IPS-20b (cell line): Measurements from ENCODE around the gene MAN1A1.

ENCODE experiments used
- H3K27ac ChIP-seq: one replicate; pipeline ENCODE4 v1.5.1; 2013; ENCODE audit warnings: low read length
- H3K27me3 ChIP-seq: 2 replicates; pipeline ENCODE4 v1.6.1; 2013; ENCODE audit warnings: mild to moderate bottlenecking, low read length, inconsistent platforms; ENCODE audit not compliant: insufficient read depth
- H3K36me3 ChIP-seq: 2 replicates; pipeline ENCODE4 v1.6.1; 2013; ENCODE audit warnings: low read depth, mild to moderate bottlenecking, inconsistent platforms, low read length, moderate library complexity; ENCODE audit not compliant: insufficient read depth
- H3K4me1 ChIP-seq: 2 replicates; pipeline ENCODE4 v1.6.1; 2013; ENCODE audit warnings: mild to moderate bottlenecking, control low read depth, inconsistent platforms, low read length, moderate library complexity; ENCODE audit not compliant: insufficient read depth
- H3K4me3 ChIP-seq: 2 replicates; pipeline ENCODE4 v1.5.1; 2013; ENCODE audit warnings: mild to moderate bottlenecking, low read length, inconsistent platforms
- H3K9ac ChIP-seq: 2 replicates; pipeline ENCODE4 v1.6.1; 2013; ENCODE audit warnings: low read depth, mild to moderate bottlenecking, inconsistent platforms, low read length, moderate library complexity
- H3K9me3 ChIP-seq: 2 replicates; pipeline ENCODE4 v1.6.1; 2013; ENCODE audit warnings: mild to moderate bottlenecking, low read depth, low read length, inconsistent platforms; ENCODE audit not compliant: insufficient read depth

MAN1A1 gene

GRCh38 chr6:119355157-119355556 lies 5.6 kb upstream of the MAN1A1 start:
- Histone ChIP-seq H3K27me3 (peaks cover 22% of the 10 kb centered on the region), H3K9ac (no peak overlapping the region), H3K4me1 (peaks cover 13% of the 10 kb centered on the region; the same call in 1 of the 2 replicates), H3K36me3 (no peaks in the 10 kb centered on the region), H3K4me3 (no peak overlapping the region), H3K27ac (no peak overlapping the region), H3K9me3 (no peaks in the 10 kb centered on the region)

GRCh38 chr6:119353696-119354095 lies 4.1 kb upstream of the MAN1A1 start:
- peak overlapping the region; percentile 6; the same call in 1 of the 2 replicates for H3K4me3 ChIP-seq
- peaks cover 13% of the 10 kb centered on the region; the same call in 1 of the 2 replicates for H3K4me1 ChIP-seq
- H3K27ac ChIP-seq = no peak overlapping the region
- no peaks in the 10 kb centered on the region for H3K36me3 ChIP-seq
- no peak overlapping the region for H3K9ac ChIP-seq
- H3K27me3 ChIP-seq = peaks cover 31% of the 10 kb centered on the region
- H3K9me3 ChIP-seq = no peaks in the 10 kb centered on the region

GRCh38 chr6:119352001-119352400 lies 2.4 kb upstream of the MAN1A1 start:
- no peak overlapping the region for H3K4me3 ChIP-seq
- no peak overlapping the region for H3K27ac ChIP-seq
- peaks cover 16% of the 10 kb centered on the region; the same call in 1 of the 2 replicates for H3K4me1 ChIP-seq
- peaks cover 48% of the 10 kb centered on the region for H3K27me3 ChIP-seq
- H3K36me3 ChIP-seq = no peaks in the 10 kb centered on the region
- no peak overlapping the region for H3K9ac ChIP-seq
- H3K9me3 ChIP-seq = no peaks in the 10 kb centered on the region

GRCh38 chr6:119350952-119351372 lies 1.4 kb upstream of the MAN1A1 start:
- Histone ChIP-seq H3K4me1 (peaks cover 16% of the 10 kb centered on the region; the same call in 1 of the 2 replicates), H3K36me3 (no peaks in the 10 kb centered on the region), H3K27me3 (peaks cover 58% of the 10 kb centered on the region), H3K9ac (no peak overlapping the region), H3K9me3 (no peaks in the 10 kb centered on the region), H3K4me3 (0 out of 2 replicates have a peak overlapping the region, but pooled peaks have one; percentile 89), H3K27ac (no peak overlapping the region)

- peak overlapping the region; percentile 50; the same call in 1 of the 2 replicates for H3K9ac ChIP-seq
- peaks cover 16% of the 10 kb centered on the region; the same call in 1 of the 2 replicates for H3K4me1 ChIP-seq
- H3K36me3 ChIP-seq = no peaks in the 10 kb centered on the region
- H3K4me3 ChIP-seq = peak overlapping the region; percentile 89
- H3K9me3 ChIP-seq = no peaks in the 10 kb centered on the region
- H3K27ac ChIP-seq = no peak overlapping the region
- peaks cover 59% of the 10 kb centered on the region for H3K27me3 ChIP-seq
Measured at GRCh38 chr6:119350202-119350951, 816 bp upstream of the MAN1A1 start.

DNA sequence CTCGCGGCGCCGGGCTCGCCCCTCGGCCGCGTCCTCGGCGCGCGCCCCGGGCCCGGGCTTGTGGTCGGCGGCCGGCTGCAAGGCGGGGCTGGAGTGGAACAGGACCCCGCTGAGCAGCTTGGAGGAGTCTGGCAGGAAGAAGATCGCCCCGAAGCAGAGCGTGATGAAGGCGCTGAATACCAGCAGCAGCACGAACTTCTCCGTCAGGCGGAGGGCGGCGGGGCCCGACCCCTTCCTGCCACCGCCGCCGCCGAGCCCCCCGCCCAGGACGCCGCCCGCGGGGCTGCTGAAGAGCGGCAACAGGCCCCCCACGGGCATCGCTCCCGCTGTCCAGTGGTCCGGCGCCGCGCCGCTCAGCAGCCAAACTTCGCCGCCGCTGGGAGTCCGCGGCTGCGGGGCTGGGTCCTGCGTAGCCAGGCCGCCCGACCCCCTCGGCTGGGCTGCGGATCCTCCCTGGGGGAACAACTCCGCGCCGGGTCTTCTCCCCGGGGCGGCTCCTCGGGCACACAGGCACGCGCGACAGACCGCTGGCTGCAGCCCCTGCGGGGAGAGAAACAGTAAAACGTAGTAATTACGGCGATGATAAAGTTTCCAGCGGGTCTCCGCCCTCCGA lies 707 bp downstream of the MAN1A1 start:
- peaks cover 59% of the 10 kb centered on the region for H3K27me3 ChIP-seq
- H3K4me1 ChIP-seq = peaks cover 12% of the 10 kb centered on the region; the same call in 1 of the 2 replicates
- peak overlapping the region; percentile 89 for H3K4me3 ChIP-seq
- peak overlapping the region; percentile 47; the same call in 1 of the 2 replicates for H3K9ac ChIP-seq
- H3K36me3 ChIP-seq = no peaks in the 10 kb centered on the region
- H3K27ac ChIP-seq = no peak overlapping the region
- no peaks in the 10 kb centered on the region for H3K9me3 ChIP-seq

DNA sequence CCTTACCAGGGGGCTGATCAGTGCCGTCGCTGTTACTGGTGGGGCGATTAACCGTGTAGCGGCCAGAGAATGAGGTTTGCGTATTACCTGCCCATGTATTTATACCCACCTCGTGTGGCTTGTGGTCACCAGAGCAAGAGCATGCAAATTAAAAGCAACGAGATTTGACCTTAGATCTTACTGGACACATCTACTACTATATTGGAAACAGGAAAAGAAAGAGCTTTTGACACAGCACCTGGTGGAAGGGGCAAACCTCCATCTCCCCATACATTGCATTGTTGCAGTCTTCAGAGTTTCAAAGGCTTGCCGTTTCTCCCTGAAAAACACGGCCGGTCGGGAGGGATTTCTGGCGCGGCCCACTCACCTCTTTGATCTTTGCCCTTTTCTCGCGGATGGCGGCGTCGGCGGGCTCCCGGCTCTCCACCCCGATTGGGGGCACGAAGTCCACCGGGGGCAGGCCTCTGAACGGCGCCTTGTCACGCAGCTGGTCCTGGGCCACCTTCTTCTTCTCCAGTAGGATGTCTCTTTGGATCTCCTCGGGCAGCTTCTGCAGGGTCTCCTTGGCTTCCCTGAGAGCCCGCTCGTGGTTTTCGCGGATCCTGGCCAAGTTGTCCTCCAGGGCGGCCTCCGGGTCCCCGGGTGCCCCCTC lies 1.3 kb downstream of the MAN1A1 start:
- H3K4me1 ChIP-seq = peaks cover 5% of the 10 kb centered on the region; the same call in 1 of the 2 replicates
- H3K9me3 ChIP-seq = no peaks in the 10 kb centered on the region
- H3K27ac ChIP-seq = no peak overlapping the region
- H3K9ac ChIP-seq = peak overlapping the region; percentile 25; the same call in 1 of the 2 replicates
- H3K27me3 ChIP-seq = peaks cover 59% of the 10 kb centered on the region
- peak overlapping the region; percentile 89 for H3K4me3 ChIP-seq
- no peaks in the 10 kb centered on the region for H3K36me3 ChIP-seq

GRCh38 chr6:119347466-119348095 lies 2.0 kb downstream of the MAN1A1 start:
- Histone ChIP-seq H3K9me3 (no peaks in the 10 kb centered on the region), H3K27me3 (peaks cover 59% of the 10 kb centered on the region), H3K36me3 (no peaks in the 10 kb centered on the region), H3K9ac (no peak overlapping the region), H3K4me1 (peaks cover 3% of the 10 kb centered on the region; the same call in 1 of the 2 replicates), H3K27ac (no peak overlapping the region), H3K4me3 (peak overlapping the region; percentile 89)

- H3K27ac ChIP-seq = no peak overlapping the region
- no peak overlapping the region for H3K9ac ChIP-seq
- peaks cover 55% of the 10 kb centered on the region for H3K27me3 ChIP-seq
Measured at GRCh38 chr6:119346936-119347335, 2.6 kb downstream of the MAN1A1 start.

GRCh38 chr6:119346450-119346849 lies 3.1 kb downstream of the MAN1A1 start:
- Histone ChIP-seq H3K36me3 (no peaks in the 10 kb centered on the region), H3K9me3 (no peaks in the 10 kb centered on the region), H3K4me1 (peaks cover 5% of the 10 kb centered on the region; the same call in 1 of the 2 replicates), H3K9ac (no peak overlapping the region), H3K27me3 (peaks cover 50% of the 10 kb centered on the region), H3K4me3 (no peak overlapping the region), H3K27ac (no peak overlapping the region)

More at GRCh38 chr6:119346936-119347335, 2.6 kb downstream of the MAN1A1 start:
- Histone ChIP-seq H3K36me3 (no peaks in the 10 kb centered on the region), H3K4me1 (peaks cover 3% of the 10 kb centered on the region; the same call in 1 of the 2 replicates), H3K9me3 (no peaks in the 10 kb centered on the region), H3K4me3 (no peak overlapping the region)

DNA sequence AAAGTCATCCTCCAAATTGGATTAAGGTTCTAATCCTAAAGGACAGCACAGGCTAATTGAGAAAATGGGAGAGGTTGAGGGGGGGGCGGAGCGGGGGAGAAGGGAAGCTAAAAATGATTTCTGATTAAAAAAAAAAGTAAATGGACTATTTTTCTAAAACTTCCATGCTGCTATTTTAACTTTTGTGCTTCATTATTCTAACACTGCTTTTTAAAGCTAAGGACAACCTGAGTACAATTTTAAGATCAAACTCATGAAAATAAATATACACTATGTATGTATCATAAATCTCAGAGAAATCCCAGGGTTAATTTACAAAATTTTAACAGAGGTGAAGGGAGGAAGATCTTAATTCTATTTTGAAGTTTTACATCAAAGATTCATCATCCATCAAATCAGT lies 4.4 kb downstream of the MAN1A1 start:
- Histone ChIP-seq H3K36me3 (no peaks in the 10 kb centered on the region), H3K4me1 (peaks cover 14% of the 10 kb centered on the region; the same call in 1 of the 2 replicates), H3K27me3 (peaks cover 37% of the 10 kb centered on the region), H3K9me3 (no peaks in the 10 kb centered on the region), H3K27ac (no peak overlapping the region), H3K4me3 (no peak overlapping the region), H3K9ac (no peak overlapping the region)
